ENCODE data around the gene ALPI. TPM values are rescaled to one million over a fixed set of nuclear protein-coding genes. Genes with fewer than 3 reads are reported as not detected.

Gene ALPI
- total and polyA plus RNA-seq, 9 of the 15 experiments (the other 6 are each of a cell fraction or from before 2014, with no cell fraction given): not detected

DNA sequence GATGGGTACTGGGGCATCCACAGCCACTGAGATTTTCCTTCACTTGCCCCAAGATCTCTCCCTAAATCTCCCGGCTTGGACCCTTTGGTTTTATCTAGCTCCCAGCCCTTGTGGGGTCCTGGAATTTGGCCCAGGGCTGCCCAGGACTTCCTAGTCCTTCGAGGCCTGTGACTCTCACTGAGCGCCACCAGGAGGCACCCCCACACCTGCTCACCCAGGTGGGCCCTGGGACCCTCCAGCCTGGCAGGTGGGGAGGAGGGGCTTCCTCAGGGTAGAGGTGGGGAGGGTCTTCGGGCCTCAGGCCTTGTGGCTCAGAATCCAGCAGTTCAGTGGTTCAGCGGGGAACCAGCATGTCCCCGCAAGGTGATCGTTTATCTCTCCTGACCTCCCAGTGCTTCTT is 52.3 kb downstream of the ALPI start:
- TF ChIP-seq ZFP36 (IDR thresholded peaks at IDR 0.05; ENCODE audit: low read depth, low read length, partially characterized antibody) (no peak), ZNF124 (CRISPR knock-in tag; IDR thresholded peaks at IDR 0.05) (no peak), HDGF (IDR thresholded peaks at IDR 0.05) (no peak), KAT8 (IDR thresholded peaks at IDR 0.05; ENCODE audit: low read depth) (no peak), ESRRA (IDR thresholded peaks at IDR 0.05; ENCODE audit: borderline replicate concordance, low read depth) (no peak), RBM34 (IDR thresholded peaks at IDR 0.05; ENCODE audit: borderline replicate concordance, insufficient read depth, low read length) (no peak), CHD4 (IDR thresholded peaks at IDR 0.05; ENCODE audit: insufficient read depth, insufficient replicate concordance, low read depth, low read length, poor library complexity, severe bottlenecking) (no peak), NRF1 (conservative IDR thresholded peaks at IDR 0.05 in 1 of 2, IDR thresholded peaks at IDR 0.05 in 1 of 2) (no peak)
- TF ChIP-seq, protein P1, sequence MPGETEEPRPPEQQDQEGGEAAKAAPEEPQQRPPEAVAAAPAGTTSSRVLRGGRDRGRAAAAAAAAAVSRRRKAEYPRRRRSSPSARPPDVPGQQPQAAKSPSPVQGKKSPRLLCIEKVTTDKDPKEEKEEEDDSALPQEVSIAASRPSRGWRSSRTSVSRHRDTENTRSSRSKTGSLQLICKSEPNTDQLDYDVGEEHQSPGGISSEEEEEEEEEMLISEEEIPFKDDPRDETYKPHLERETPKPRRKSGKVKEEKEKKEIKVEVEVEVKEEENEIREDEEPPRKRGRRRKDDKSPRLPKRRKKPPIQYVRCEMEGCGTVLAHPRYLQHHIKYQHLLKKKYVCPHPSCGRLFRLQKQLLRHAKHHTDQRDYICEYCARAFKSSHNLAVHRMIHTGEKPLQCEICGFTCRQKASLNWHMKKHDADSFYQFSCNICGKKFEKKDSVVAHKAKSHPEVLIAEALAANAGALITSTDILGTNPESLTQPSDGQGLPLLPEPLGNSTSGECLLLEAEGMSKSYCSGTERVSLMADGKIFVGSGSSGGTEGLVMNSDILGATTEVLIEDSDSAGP (CRISPR knock-in tag; IDR thresholded peaks at IDR 0.05): no peak
- intact Hi-C loops (cut with micrococcal nuclease): no loop called here
- BruUV-seq (replicated peaks): no TSS peak
- H3K79me2 ChIP-seq (ENCODE audit: control insufficient read depth, insufficient read depth, low read length): no peaks in the 10 kb centered on the region
- FAIRE-seq: no peak
- H3K4me2 ChIP-seq (ENCODE audit: insufficient read depth, low read length): no peak overlapping the region
- no peak overlapping the region for H2AFZ ChIP-seq (ENCODE audit: low read depth, low read length)
- WGBS (ENCODE audit: insufficient coverage, low coverage, missing lambda C conversion rate): 13% methylated on average over 3 of the region's 7 CpGs
- H3K4me3 ChIP-seq: no peak overlapping the region
- no peak for ATAC-seq
- ChIA-PET CTCF (ENCODE audit: low intra/inter-chr PET ratio) (no interaction called here), POLR2A (no interaction called here)
- no peak overlapping the region for H3K27ac ChIP-seq (ENCODE audit: extremely low read depth, low read depth, low read length)
- no peaks in the 10 kb centered on the region for H3K9me1 ChIP-seq (ENCODE audit: control insufficient read depth, insufficient read depth, low read length)
- in situ Hi-C loops (cut with MboI): no loop called here
- no peaks in the 10 kb centered on the region for H4K20me1 ChIP-seq (replicated peaks; ENCODE audit: control insufficient read depth, insufficient read depth, low read length)
- no peak for DNase-seq (ENCODE audit: extremely low read depth in 1 of 4, low spot score in 3 of 4)
- no peak overlapping the region for H3K9ac ChIP-seq (ENCODE audit: insufficient read depth in 1 of 2, low read depth in 2 of 2, low read length in 2 of 2)
- H3K4me1 ChIP-seq (replicated peaks in 1 of 2; ENCODE audit: control insufficient read depth in 2 of 2, insufficient read depth in 2 of 2, low read length in 2 of 2): peaks cover 0 to 4% of the 10 kb centered on the region in 2 experiments; a peak in 2 of 5 replicates
- H3K36me3 ChIP-seq (ENCODE audit: control insufficient read depth, insufficient read depth, low read length): no peaks in the 10 kb centered on the region
- peaks cover 3 to 62% of the 10 kb centered on the region in 2 experiments; a peak in 2 of 5 replicates for H3K27me3 ChIP-seq (ENCODE audit: control insufficient read depth in 2 of 2, insufficient read depth in 2 of 2, low read length in 2 of 2)
- no peaks in the 10 kb centered on the region for H3K9me3 ChIP-seq (replicated peaks; ENCODE audit: control insufficient read depth, insufficient read depth, low read depth, low read length)

Other genes with a start within 250 kb of the ALPI start
Only the 7 nearest of the 10 such genes appear.
- gene ALPP, start 77.4 kb upstream of the ALPI start, total RNA-seq (2014; rRNA removed): not detected in 2 replicates
- gene ALPP, start 77.4 kb upstream of the ALPI start, total RNA-seq (2014; rRNA removed; fragmentation: Illumina TruSeq; extraction: Trizol): not detected in 2 replicates
- not detected in 2 replicates for gene ALPP, start 77.4 kb upstream of the ALPI start, total RNA-seq (2015; rRNA removed; fragmentation: Illumina TruSeq; extraction: Trizol)
- not detected in 2 replicates for gene ALPP, start 77.4 kb upstream of the ALPI start, total RNA-seq (2021)
- not detected in 2 replicates for gene ALPP, start 77.4 kb upstream of the ALPI start, polyA plus RNA-seq (2011; rRNA removed)
- not detected in 2 replicates for gene ALPP, start 77.4 kb upstream of the ALPI start, polyA plus RNA-seq (2014; fragmentation: Illumina TruSeq; extraction: Trizol)
- not detected for gene ALPP, start 77.4 kb upstream of the ALPI start, polyA plus RNA-seq (2014; fragmentation: Nextera tagmentation; extraction: Ambion mirVana)
- gene ALPP, start 77.4 kb upstream of the ALPI start, polyA plus RNA-seq (2014; rRNA removed): 0.03 TPM in 1 of 2 replicates, not detected in the other
- gene ALPG, start 49.3 kb upstream of the ALPI start, total RNA-seq (2014; rRNA removed): not detected in 2 replicates
- not detected in 2 replicates for gene ALPG, start 49.3 kb upstream of the ALPI start, total RNA-seq (2014; rRNA removed; fragmentation: Illumina TruSeq; extraction: Trizol)
- not detected in 2 replicates for gene ALPG, start 49.3 kb upstream of the ALPI start, total RNA-seq (2015; rRNA removed; fragmentation: Illumina TruSeq; extraction: Trizol)
- not detected in 2 replicates for gene ALPG, start 49.3 kb upstream of the ALPI start, total RNA-seq (2021)
- gene ALPG, start 49.3 kb upstream of the ALPI start, polyA plus RNA-seq (2011; rRNA removed): not detected in 2 replicates
- gene ALPG, start 49.3 kb upstream of the ALPI start, polyA plus RNA-seq (2014; fragmentation: Illumina TruSeq; extraction: Trizol): not detected in 2 replicates
- gene ALPG, start 49.3 kb upstream of the ALPI start, polyA plus RNA-seq (2014; fragmentation: Nextera tagmentation; extraction: Ambion mirVana): not detected
- not detected in 2 replicates for gene ALPG, start 49.3 kb upstream of the ALPI start, polyA plus RNA-seq (2014; rRNA removed)
- gene ECEL1, start 31.7 kb downstream of the ALPI start, total RNA-seq (2014; rRNA removed): not detected in 2 replicates
- not detected in 2 replicates for gene ECEL1, start 31.7 kb downstream of the ALPI start, total RNA-seq (2014; rRNA removed; fragmentation: Illumina TruSeq; extraction: Trizol)
- gene ECEL1, start 31.7 kb downstream of the ALPI start, total RNA-seq (2015; rRNA removed; fragmentation: Illumina TruSeq; extraction: Trizol): not detected in 2 replicates
- 0.09 TPM in 1 of 2 replicates, not detected in the other for gene ECEL1, start 31.7 kb downstream of the ALPI start, total RNA-seq (2021)
- gene ECEL1, start 31.7 kb downstream of the ALPI start, polyA plus RNA-seq (2011; rRNA removed): not detected in 2 replicates
- not detected in 2 replicates for gene ECEL1, start 31.7 kb downstream of the ALPI start, polyA plus RNA-seq (2014; fragmentation: Illumina TruSeq; extraction: Trizol)
- gene ECEL1, start 31.7 kb downstream of the ALPI start, polyA plus RNA-seq (2014; fragmentation: Nextera tagmentation; extraction: Ambion mirVana): not detected
- gene ECEL1, start 31.7 kb downstream of the ALPI start, polyA plus RNA-seq (2014; rRNA removed): not detected in 2 replicates
- not detected in 2 replicates for gene PRSS56, start 64.2 kb downstream of the ALPI start, total RNA-seq (2014; rRNA removed)
- gene PRSS56, start 64.2 kb downstream of the ALPI start, total RNA-seq (2014; rRNA removed; fragmentation: Illumina TruSeq; extraction: Trizol): not detected in 2 replicates
- gene PRSS56, start 64.2 kb downstream of the ALPI start, total RNA-seq (2015; rRNA removed; fragmentation: Illumina TruSeq; extraction: Trizol): not detected in 2 replicates
- not detected in 2 replicates for gene PRSS56, start 64.2 kb downstream of the ALPI start, total RNA-seq (2021)
- not detected in 2 replicates for gene PRSS56, start 64.2 kb downstream of the ALPI start, polyA plus RNA-seq (2011; rRNA removed)
- not detected in 2 replicates for gene PRSS56, start 64.2 kb downstream of the ALPI start, polyA plus RNA-seq (2014; fragmentation: Illumina TruSeq; extraction: Trizol)
- gene PRSS56, start 64.2 kb downstream of the ALPI start, polyA plus RNA-seq (2014; fragmentation: Nextera tagmentation; extraction: Ambion mirVana): not detected
- gene PRSS56, start 64.2 kb downstream of the ALPI start, polyA plus RNA-seq (2014; rRNA removed): not detected in 2 replicates
- gene CHRND, start 70.0 kb downstream of the ALPI start, total RNA-seq (2014; rRNA removed): not detected in 2 replicates
- not detected in 2 replicates for gene CHRND, start 70.0 kb downstream of the ALPI start, total RNA-seq (2014; rRNA removed; fragmentation: Illumina TruSeq; extraction: Trizol)
- not detected in 2 replicates for gene CHRND, start 70.0 kb downstream of the ALPI start, total RNA-seq (2015; rRNA removed; fragmentation: Illumina TruSeq; extraction: Trizol)
- gene CHRND, start 70.0 kb downstream of the ALPI start, total RNA-seq (2021): not detected in 2 replicates
- not detected in 2 replicates for gene CHRND, start 70.0 kb downstream of the ALPI start, polyA plus RNA-seq (2011; rRNA removed)
- gene CHRND, start 70.0 kb downstream of the ALPI start, polyA plus RNA-seq (2014; fragmentation: Illumina TruSeq; extraction: Trizol): not detected in 2 replicates
- gene CHRND, start 70.0 kb downstream of the ALPI start, polyA plus RNA-seq (2014; fragmentation: Nextera tagmentation; extraction: Ambion mirVana): not detected
- gene CHRND, start 70.0 kb downstream of the ALPI start, polyA plus RNA-seq (2014; rRNA removed): not detected in 2 replicates
- not detected in 2 replicates for gene CHRNG, start 83.5 kb downstream of the ALPI start, total RNA-seq (2014; rRNA removed)
- gene CHRNG, start 83.5 kb downstream of the ALPI start, total RNA-seq (2014; rRNA removed; fragmentation: Illumina TruSeq; extraction: Trizol): not detected in 2 replicates
- not detected in 2 replicates for gene CHRNG, start 83.5 kb downstream of the ALPI start, total RNA-seq (2015; rRNA removed; fragmentation: Illumina TruSeq; extraction: Trizol)
- gene CHRNG, start 83.5 kb downstream of the ALPI start, total RNA-seq (2021): not detected in 2 replicates
- gene CHRNG, start 83.5 kb downstream of the ALPI start, polyA plus RNA-seq (2011; rRNA removed): not detected in 2 replicates
- gene CHRNG, start 83.5 kb downstream of the ALPI start, polyA plus RNA-seq (2014; fragmentation: Illumina TruSeq; extraction: Trizol): not detected in 2 replicates
- gene CHRNG, start 83.5 kb downstream of the ALPI start, polyA plus RNA-seq (2014; fragmentation: Nextera tagmentation; extraction: Ambion mirVana): not detected
- gene CHRNG, start 83.5 kb downstream of the ALPI start, polyA plus RNA-seq (2014; rRNA removed): not detected in 2 replicates
- 5.4 and 6.4 TPM in 2 replicates for gene TIGD1, start 94.4 kb downstream of the ALPI start, total RNA-seq (2014; rRNA removed)
- gene TIGD1, start 94.4 kb downstream of the ALPI start, total RNA-seq (2014; rRNA removed; fragmentation: Illumina TruSeq; extraction: Trizol): 7.7 and 8.9 TPM in 2 replicates
- 6.3 and 6.4 TPM in 2 replicates for gene TIGD1, start 94.4 kb downstream of the ALPI start, total RNA-seq (2015; rRNA removed; fragmentation: Illumina TruSeq; extraction: Trizol)
- gene TIGD1, start 94.4 kb downstream of the ALPI start, total RNA-seq (2021): 7.0 and 7.1 TPM in 2 replicates
- 9.8 TPM in 2 replicates for gene TIGD1, start 94.4 kb downstream of the ALPI start, polyA plus RNA-seq (2011; rRNA removed)
- 6.6 and 7.0 TPM in 2 replicates for gene TIGD1, start 94.4 kb downstream of the ALPI start, polyA plus RNA-seq (2014; fragmentation: Illumina TruSeq; extraction: Trizol)
- gene TIGD1, start 94.4 kb downstream of the ALPI start, polyA plus RNA-seq (2014; fragmentation: Nextera tagmentation; extraction: Ambion mirVana): 1 to 10 TPM; 2.0 to 5.4 TPM
- gene TIGD1, start 94.4 kb downstream of the ALPI start, polyA plus RNA-seq (2014; rRNA removed): 9.0 and 10.1 TPM in 2 replicates

Data from K562 (cell line).